ENCODE measurements around the gene AJM1.
"Not testable (repeated sequence)": the region's sequence is repeated elsewhere in the genome, so short reads cannot be mapped to it uniquely, and the experiment has no call there.

AJM1 gene

GRCh38 chr9:136856541-136857141, 14.4 kb downstream of the AJM1 start:
- DNase-seq (ENCODE audit: low spot score) = no peak

- no peak for DNase-seq (ENCODE audit: low spot score)
These were observed 14.9 kb downstream of the AJM1 start for GRCh38 chr9:136857166-136857565.

- DNase-seq (ENCODE audit: low spot score) = no peak
These were observed 15.5 kb downstream of the AJM1 start for GRCh38 chr9:136857581-136858412.

GRCh38 chr9:136858452-136858843, 16.2 kb downstream of the AJM1 start:
- no peak for DNase-seq (ENCODE audit: low spot score)

GRCh38 chr9:136858844-136859757, 16.8 kb downstream of the AJM1 start:
- DNase-seq (ENCODE audit: low spot score) = peak; percentile 68

- DNase-seq (ENCODE audit: low spot score) = no peak
These were observed 18.3 kb downstream of the AJM1 start for GRCh38 chr9:136860529-136860928.

- DNase-seq (ENCODE audit: low spot score) = no peak
These were observed 18.9 kb downstream of the AJM1 start for GRCh38 chr9:136860933-136861873.

GRCh38 chr9:136861874-136862457, 19.7 kb downstream of the AJM1 start:
- DNase-seq (ENCODE audit: low spot score) = no peak

- DNase-seq (ENCODE audit: low spot score) = no peak
These were observed 20.8 kb downstream of the AJM1 start for GRCh38 chr9:136862849-136863622.

GRCh38 chr9:136863623-136864273, 21.5 kb downstream of the AJM1 start:
- DNase-seq (ENCODE audit: low spot score) = no peak

- DNase-seq (ENCODE audit: low spot score) = no peak
These were observed 22.9 kb downstream of the AJM1 start for GRCh38 chr9:136865041-136865767.

GRCh38 chr9:136865768-136866103, 23.5 kb downstream of the AJM1 start:
- DNase-seq (ENCODE audit: low spot score) = no peak

- DNase-seq (ENCODE audit: low spot score) = not testable (repeated sequence)
These were observed 24.7 kb downstream of the AJM1 start for GRCh38 chr9:136866898-136867421.

GRCh38 chr9:136867480-136867879, 25.2 kb downstream of the AJM1 start:
- no peak for DNase-seq (ENCODE audit: low spot score)

- no peak for DNase-seq (ENCODE audit: low spot score)
These were observed 25.6 kb downstream of the AJM1 start for GRCh38 chr9:136867917-136868316.

GRCh38 chr9:136868644-136869043, 26.4 kb downstream of the AJM1 start:
- no peak for DNase-seq (ENCODE audit: low spot score)

GRCh38 chr9:136869611-136870010, 27.3 kb downstream of the AJM1 start:
- DNase-seq (ENCODE audit: low spot score) = not testable (repeated sequence)

- DNase-seq (ENCODE audit: low spot score) = no peak
These were observed 32.9 kb downstream of the AJM1 start for GRCh38 chr9:136875155-136875554.

GRCh38 chr9:136876476-136876875, 34.2 kb downstream of the AJM1 start:
- no peak for DNase-seq (ENCODE audit: low spot score)

Measured in left forelimb (tissue), 1 donor.